Renal cortical epithelial cell (primary cell): ENCODE data around the gene C1orf116. TPM values are rescaled to one million over a fixed set of nuclear protein-coding genes. Genes with fewer than 3 reads are reported as not detected.

Source experiments
- DNase-seq: peaks from one replicate; pipeline ENCODE4 v3.0.0-alpha.2; 2011; ENCODE audit warnings: low read depth
- total RNA-seq: library from RNA; depleted of rRNA; stranded (reverse); fragments of >200 nt; gene quantifications from 2 replicates; pipeline ENCODE4 v1.2.3, GENCODE V29; 2014

The C1orf116 gene
- total RNA-seq, 1 donor from 2014 or later, result 17.9 TPM

- no peak for DNase-seq
Observed at GRCh38 chr1:207019661-207020060, 12.9 kb downstream of the C1orf116 start.

GRCh38 chr1:207019161-207019560 is 13.4 kb downstream of the C1orf116 start:
- DNase-seq, result no peak

GRCh38 chr1:207018707-207019106 is 13.8 kb downstream of the C1orf116 start:
- no peak for DNase-seq

DNA sequence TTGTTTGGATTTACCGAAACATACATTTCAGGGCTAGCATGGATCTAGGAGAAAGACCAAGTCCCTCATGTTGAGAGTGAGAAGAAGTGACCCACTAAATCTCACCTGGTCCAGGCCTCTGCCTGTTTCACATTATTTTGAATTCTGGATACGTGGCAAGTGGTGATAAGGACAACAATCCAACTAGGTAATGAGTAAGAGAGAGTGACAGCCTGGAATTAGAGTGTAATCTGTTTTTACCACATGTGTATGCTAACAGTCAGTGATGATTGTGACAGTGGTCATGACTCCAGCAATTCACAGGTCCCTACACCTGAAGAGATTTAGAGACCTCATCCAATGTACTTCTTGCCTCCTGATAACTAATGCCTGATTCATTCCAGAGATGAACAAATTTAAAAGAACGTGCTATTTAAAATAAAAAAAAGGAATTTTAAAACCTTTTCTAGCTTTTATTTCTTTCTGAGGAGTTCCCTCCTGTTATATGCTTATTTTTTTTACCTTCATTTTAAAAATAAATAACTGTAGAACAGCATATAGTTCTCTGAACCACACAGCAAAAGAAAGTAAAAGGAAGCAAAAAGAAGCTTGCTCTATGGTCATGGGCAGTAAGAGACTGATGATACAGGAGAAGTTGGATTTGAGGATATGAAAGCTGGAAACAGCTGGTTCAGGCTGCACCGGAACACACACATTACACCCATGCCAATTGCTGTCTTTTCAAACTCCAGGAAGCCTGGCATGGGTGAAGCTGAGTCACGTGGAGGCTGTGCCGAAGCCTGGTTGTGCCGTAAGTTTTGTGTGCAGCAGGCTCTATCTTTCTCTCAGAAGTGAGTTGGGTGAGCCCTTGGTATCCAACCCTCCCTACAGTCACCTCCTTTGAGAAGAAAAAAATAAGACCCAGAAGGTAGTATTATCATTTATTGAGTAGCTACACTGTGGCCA is 14.7 kb downstream of the C1orf116 start:
- peak; percentile 68 for DNase-seq

- DNase-seq, result no peak
Observed at GRCh38 chr1:207015791-207016190, 16.8 kb downstream of the C1orf116 start.

DNA sequence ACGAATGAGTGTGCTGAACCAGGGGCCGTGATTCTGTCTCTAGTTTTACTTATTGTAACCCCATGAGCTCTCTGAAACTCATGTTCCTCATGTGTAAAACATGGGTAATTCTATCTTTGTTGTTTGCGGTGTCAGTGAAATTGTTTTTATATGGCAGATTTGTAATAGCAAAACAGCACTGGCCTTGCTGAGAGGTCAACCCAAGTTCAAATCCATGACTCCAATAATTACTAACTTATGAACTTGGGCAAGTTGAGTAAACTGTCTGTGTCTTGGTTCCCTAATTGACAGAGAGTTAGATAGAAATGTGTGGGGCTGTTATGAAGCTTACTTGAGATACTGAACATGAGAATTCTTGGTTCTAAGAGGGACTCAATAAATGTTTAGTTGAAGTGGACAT is 17.8 kb downstream of the C1orf116 start:
- peak; percentile 49 for DNase-seq

DNA sequence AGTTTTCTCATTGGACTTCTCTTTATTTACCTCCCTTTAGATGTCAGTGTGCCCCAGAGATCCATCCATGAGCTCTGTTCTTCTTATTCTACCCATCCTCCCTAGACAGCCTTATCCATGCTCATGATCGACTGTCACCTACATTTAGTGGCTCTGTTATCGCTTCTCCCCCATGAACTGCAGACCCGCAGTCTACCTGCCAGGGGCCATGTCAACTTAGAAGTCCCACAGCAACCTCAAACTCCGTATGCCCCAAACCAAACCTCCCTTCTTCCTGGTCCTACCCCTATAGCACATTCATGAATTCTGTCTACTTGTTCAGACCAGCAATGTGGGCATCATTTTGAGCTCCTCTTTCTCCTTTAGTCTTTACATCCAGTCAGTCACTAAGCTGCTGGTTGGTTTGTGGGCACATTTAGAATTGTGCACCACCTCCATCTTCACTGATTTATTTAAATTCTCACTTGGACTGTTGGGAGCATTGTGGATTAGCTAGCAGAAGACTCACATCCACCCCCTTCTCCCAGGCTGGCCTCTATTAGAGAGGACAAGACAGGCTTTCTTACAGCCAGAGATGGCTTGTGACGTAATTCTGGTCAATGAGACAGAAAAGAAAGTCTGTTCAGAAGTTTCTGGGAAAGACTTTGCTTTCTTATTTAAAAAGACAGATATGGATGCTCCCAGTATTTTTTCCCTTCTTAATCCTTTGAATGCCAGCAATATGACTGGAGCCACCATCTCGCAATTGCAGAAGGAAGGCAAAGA is 19.1 kb downstream of the C1orf116 start:
- no peak for DNase-seq

GRCh38 chr1:207010726-207011125 is 21.8 kb downstream of the C1orf116 start:
- DNase-seq, result no peak

GRCh38 chr1:207009945-207010344 is 22.6 kb downstream of the C1orf116 start:
- DNase-seq, result no peak

GRCh38 chr1:207009182-207009850 is 23.2 kb downstream of the C1orf116 start:
- DNase-seq, result no peak

- peak; percentile 99 for DNase-seq
Observed at GRCh38 chr1:207007352-207008033, 25.1 kb downstream of the C1orf116 start.

DNA sequence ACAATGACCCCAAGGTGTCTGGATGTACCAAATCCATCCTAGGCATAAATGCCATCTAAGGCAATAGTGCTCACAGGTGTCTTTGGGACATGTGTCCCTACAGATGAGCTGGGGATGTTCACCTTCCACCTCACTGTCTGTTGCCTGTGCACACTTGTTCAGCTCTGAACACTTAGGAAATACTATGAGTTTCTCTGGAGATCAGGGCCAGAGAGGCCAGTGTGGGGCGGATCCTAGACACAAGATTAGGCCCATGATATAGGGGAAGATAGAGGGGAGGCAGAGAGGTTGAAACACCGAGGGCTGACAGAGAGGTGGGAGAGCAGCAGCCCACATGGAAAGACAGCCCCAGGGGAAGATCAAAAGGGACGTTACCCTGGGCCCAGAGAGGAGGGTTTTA is 25.6 kb downstream of the C1orf116 start:
- DNase-seq, result no peak

- no peak for DNase-seq
Observed at GRCh38 chr1:207006083-207006482, 26.5 kb downstream of the C1orf116 start.

DNA sequence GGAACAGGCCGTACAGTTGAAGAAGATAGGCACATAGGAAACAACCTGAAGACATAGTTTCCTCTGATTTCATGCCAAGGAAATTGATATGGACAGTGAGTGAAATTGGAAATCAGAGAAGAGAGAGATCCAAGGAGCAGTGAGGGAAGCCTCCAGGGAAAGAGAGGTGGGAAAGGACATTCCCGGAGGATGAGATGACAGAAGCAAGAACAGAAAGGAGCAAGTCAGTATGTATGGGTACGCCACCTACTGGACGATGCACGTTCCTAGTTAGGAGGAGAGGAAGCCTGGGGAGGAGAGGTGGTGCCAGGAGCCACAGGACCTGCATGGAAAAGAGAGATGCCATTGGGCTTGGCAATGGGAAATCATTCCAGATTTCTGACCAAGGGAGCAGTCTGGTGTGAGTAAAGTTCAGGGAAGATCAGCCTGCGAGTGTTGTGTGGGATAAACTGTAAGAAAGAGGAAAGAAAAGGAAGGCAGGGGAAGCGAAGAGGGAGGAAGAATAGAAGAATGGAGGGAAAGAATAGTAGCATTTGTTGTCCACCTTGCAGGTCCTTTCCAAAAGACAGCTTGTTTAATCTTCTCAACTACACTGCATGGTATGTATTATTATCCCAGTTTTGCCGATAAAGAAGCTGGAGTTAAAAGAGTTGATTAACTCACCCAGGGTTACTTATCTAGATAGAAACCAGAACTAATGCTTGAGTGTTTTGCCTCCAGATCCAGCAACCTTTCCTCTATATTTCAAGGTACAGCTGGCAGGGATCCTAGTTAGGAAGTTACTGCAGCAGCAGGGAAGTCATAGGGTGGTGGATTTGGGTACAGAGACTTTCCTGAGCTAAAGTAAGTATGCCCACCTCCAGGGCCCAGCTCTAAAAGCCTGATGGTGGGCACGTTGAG is 27.4 kb downstream of the C1orf116 start:
- peak; percentile 76 for DNase-seq

DNA sequence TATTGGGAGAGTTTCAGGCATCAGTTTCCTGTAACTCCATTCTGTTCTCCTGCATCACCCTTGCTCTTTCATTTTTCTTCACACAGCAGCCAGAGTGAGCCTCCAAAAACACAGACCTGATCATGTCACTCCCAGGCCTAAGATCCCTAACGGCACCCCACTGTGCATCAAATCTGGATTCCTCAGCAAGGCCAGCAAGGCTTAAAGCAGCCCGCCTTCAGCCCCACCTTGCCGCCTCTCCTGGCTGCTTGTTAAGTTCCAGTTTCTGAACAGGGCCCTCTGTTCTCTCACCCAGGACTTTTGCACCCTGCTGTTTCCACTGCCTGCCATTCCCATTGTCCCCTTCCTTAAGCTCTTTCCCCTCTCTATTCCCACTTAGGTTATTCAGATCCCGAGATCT is 29.3 kb downstream of the C1orf116 start:
- no peak for DNase-seq

GRCh38 chr1:207002724-207003146 is 29.8 kb downstream of the C1orf116 start:
- DNase-seq, result no peak

- DNase-seq, result no peak
Observed at GRCh38 chr1:207001492-207002245, 30.9 kb downstream of the C1orf116 start.

DNA sequence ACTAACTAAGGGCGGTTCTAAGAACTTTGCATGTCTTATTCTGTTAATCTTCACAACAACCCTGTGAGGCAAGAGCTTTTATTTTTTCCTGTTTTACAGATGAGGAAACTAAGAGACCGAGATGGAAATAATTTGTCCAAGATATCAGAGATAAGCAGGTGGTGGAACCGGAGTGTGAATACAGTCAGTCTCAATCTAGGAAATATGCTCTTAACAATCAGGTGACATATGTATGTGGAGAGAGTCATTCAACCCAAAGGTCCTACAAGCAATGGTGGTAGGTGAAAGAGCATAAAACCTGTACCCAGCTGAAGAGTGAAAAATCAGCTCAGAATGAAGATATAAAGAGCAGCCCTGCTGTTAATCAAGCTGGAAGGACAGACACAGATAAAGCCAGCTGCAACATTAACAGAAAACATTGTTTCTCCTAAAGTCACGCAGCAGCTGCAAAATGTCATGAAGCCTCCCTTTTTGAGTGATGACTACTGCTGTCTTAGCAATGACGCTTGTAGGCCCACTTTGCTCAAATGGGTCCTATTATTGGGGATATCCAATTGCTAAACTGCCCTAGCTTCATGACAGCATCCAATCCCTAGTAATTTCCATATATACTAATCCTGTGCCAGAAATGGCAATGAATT is 31.8 kb downstream of the C1orf116 start:
- no peak for DNase-seq

DNA sequence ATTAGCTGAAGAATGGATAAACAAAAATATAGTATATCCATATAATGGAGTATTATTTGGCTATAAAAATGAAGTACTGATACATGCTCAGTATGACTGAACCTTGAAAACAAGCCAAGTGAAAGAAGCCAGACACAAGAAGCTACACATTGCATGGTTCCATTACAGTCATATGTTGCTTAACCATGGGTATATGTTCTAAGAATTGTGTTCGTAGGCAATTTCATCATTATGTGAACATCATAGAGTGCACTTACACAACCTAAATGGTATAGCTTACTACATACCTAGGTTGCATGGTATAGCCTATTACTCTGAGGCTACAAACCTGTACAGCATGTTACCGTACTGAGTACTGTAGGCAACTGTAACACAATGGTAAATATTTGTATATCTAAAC is 33.7 kb downstream of the C1orf116 start:
- no peak for DNase-seq
